ENCODE measurements around the gene TAF1C.

DNA sequence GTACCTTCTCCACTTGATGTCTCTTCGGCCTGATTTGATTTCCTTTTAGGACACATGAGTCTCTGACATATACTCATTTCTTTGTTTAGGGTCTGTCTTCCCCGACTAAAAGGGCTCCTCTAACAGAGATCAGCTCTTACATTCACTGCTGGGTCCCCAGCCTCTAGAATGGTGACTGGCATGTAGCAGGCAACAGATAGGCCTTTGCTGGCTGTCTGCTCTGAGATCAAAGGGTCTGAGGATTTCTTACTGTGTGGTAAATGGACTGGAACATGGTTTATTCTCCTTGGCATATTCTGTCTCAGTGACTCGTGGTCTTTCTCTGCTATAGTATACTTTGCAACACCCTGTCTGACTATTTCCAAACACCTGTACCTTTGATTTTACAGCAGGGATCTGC is 25.1 kb downstream of the TAF1C start:
- TF ChIP-seq CTCF (IDR thresholded peaks at IDR 0.05) (no peak), POLR2A (IDR thresholded peaks at IDR 0.05) (no peak)

All from esophagus squamous epithelium (tissue), 4 donors.